ENCODE measurements around the gene ZNF511. TPM values are rescaled to one million over a fixed set of nuclear protein-coding genes. Genes with fewer than 3 reads are reported as not detected.

The ZNF511 gene
- total RNA-seq, 1 experiment from 2014 or later: 49.0 TPM

- TF ChIP-seq RAD21 (IDR thresholded peaks at IDR 0.05; ENCODE audit: low read depth) (no peak), YY1 (IDR thresholded peaks at IDR 0.05; ENCODE audit: extremely low read depth, insufficient replicate concordance, low read depth, low read length) (no peak), SP1 (IDR thresholded peaks at IDR 0.05; ENCODE audit: low read depth) (no peak), FOSL1 (IDR thresholded peaks at IDR 0.05; ENCODE audit: low read depth) (no peak), EZH2 (IDR thresholded peaks at IDR 0.05) (no peak), ELF1 (IDR thresholded peaks at IDR 0.05; ENCODE audit: borderline replicate concordance, low read depth) (no peak), EZH2phosphoT487 (IDR thresholded peaks at IDR 0.05; ENCODE audit: borderline replicate concordance) (no peak), JUND (IDR thresholded peaks at IDR 0.05) (no peak), SIN3A (IDR thresholded peaks at IDR 0.05; ENCODE audit: low read depth) (no peak), POLR2A (IDR thresholded peaks at IDR 0.05; ENCODE audit: borderline replicate concordance, extremely low read depth, insufficient read depth, insufficient read length) (no peak), TCF7L2 (IDR thresholded peaks at IDR 0.05; ENCODE audit: borderline replicate concordance, extremely low read depth, insufficient read depth, insufficient read length) (no peak), SRF (IDR thresholded peaks at IDR 0.05; ENCODE audit: low read depth) (no peak), CTCF (IDR thresholded peaks at IDR 0.05 in 2 of 3, conservative IDR thresholded peaks at IDR 0.05 in 1 of 3; ENCODE audit: borderline replicate concordance in 1 of 3, insufficient read depth in 1 of 3, low read depth in 2 of 3, low read length in 2 of 3) (no peak), ZNF274 (IDR thresholded peaks at IDR 0.05; ENCODE audit: low read depth, low read length) (no peak), EGR1 (IDR thresholded peaks at IDR 0.05; ENCODE audit: low read depth) (no peak), ZBTB33 (IDR thresholded peaks at IDR 0.05; ENCODE audit: extremely low read depth, insufficient replicate concordance, low read length) (no peak)
- TF ChIP-seq, protein P1, sequence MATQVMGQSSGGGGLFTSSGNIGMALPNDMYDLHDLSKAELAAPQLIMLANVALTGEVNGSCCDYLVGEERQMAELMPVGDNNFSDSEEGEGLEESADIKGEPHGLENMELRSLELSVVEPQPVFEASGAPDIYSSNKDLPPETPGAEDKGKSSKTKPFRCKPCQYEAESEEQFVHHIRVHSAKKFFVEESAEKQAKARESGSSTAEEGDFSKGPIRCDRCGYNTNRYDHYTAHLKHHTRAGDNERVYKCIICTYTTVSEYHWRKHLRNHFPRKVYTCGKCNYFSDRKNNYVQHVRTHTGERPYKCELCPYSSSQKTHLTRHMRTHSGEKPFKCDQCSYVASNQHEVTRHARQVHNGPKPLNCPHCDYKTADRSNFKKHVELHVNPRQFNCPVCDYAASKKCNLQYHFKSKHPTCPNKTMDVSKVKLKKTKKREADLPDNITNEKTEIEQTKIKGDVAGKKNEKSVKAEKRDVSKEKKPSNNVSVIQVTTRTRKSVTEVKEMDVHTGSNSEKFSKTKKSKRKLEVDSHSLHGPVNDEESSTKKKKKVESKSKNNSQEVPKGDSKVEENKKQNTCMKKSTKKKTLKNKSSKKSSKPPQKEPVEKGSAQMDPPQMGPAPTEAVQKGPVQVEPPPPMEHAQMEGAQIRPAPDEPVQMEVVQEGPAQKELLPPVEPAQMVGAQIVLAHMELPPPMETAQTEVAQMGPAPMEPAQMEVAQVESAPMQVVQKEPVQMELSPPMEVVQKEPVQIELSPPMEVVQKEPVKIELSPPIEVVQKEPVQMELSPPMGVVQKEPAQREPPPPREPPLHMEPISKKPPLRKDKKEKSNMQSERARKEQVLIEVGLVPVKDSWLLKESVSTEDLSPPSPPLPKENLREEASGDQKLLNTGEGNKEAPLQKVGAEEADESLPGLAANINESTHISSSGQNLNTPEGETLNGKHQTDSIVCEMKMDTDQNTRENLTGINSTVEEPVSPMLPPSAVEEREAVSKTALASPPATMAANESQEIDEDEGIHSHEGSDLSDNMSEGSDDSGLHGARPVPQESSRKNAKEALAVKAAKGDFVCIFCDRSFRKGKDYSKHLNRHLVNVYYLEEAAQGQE (IDR thresholded peaks at IDR 0.05; ENCODE audit: low read depth): no peak
- ChIA-PET CTCF (no interaction called here), RAD21 (ENCODE audit: low non-redundant PET in 1 of 2, low total read pairs in 2 of 2, uncharacterized antibody in 2 of 2, unreplicated experiment in 2 of 2) (no interaction called here), POLR2A (interaction anchor here (1.5 kb wide), 1 partner anchor 9 kb away, joined by 4 read pairs; no protein-coding TSS in a partner anchor)
- Histone ChIP-seq H3K9ac (ENCODE audit: low read length) (no peak overlapping the region), H3K4me3 (replicated peaks in 1 of 2; ENCODE audit: low read depth in 1 of 2, low read length in 2 of 2) (no peak overlapping the region), H3K4me2 (ENCODE audit: low read length) (no peak overlapping the region), H3K27ac (ENCODE audit: low read depth, low read length) (no peak overlapping the region), H3K79me2 (ENCODE audit: insufficient read depth, low read length) (no peaks in the 10 kb centered on the region), H3K4me1 (ENCODE audit: control insufficient read depth in 1 of 2, insufficient read depth in 2 of 2, low read length in 2 of 2) (peaks cover 0 to under 1% of the 10 kb centered on the region in 2 experiments; a peak in 1 of 4 replicates), H3K36me3 (ENCODE audit: control insufficient read depth in 1 of 2, insufficient read depth in 2 of 2, low read length in 2 of 2) (peaks cover 0 to 3% of the 10 kb centered on the region in 2 experiments; a peak in 1 of 4 replicates), H2AFZ (ENCODE audit: low read depth, low read length, poor library complexity, severe bottlenecking) (no peak overlapping the region), H3K27me3 (ENCODE audit: insufficient read depth, low read length) (no peaks in the 10 kb centered on the region), H3K9me3 (ENCODE audit: control insufficient read depth in 1 of 2, insufficient read depth in 1 of 2, low read depth in 1 of 2, low read length in 2 of 2) (no peaks in the 10 kb centered on the region), H3K9me2 (ENCODE audit: insufficient read depth) (no peaks in the 10 kb centered on the region), H4K20me1 (ENCODE audit: insufficient read depth) (no peaks in the 10 kb centered on the region)
- no peak for ATAC-seq
- no TSS peak for BruUV-seq (replicated peaks)
- DNase-seq (ENCODE audit: low read depth, low spot score): no peak
- intact Hi-C loops (cut with micrococcal nuclease): no loop called here
Observed at GRCh38 chr10:133314911-133315310, 6.2 kb downstream of the ZNF511 start.

Data from HCT116 (cell line).